NCI-H1930 (cell line): ENCODE data around the gene TECPR2.
"Not testable (repeated sequence)": the region's sequence is repeated elsewhere in the genome, so short reads cannot be mapped to it uniquely, and the experiment has no call there.

ENCODE experiments used
- DNase-seq, 2 experiments: peaks; one replicate each; lab custom pipeline; 2025; lab: John Stamatoyannopoulos, UW

TECPR2 gene

GRCh38 chr14:102333795-102334705 is 28.7 kb upstream of the TECPR2 start:
- DNase-seq = no peak

- DNase-seq = no peak
Measured at GRCh38 chr14:102335163-102335562, 27.6 kb upstream of the TECPR2 start.

- no peak for DNase-seq
Measured at GRCh38 chr14:102338724-102339123, 24.0 kb upstream of the TECPR2 start.

GRCh38 chr14:102341566-102341965 is 21.2 kb upstream of the TECPR2 start:
- no peak for DNase-seq

GRCh38 chr14:102342238-102342637 is 20.5 kb upstream of the TECPR2 start:
- no peak for DNase-seq

- no peak for DNase-seq
Measured at GRCh38 chr14:102344084-102344483, 18.7 kb upstream of the TECPR2 start.

GRCh38 chr14:102344485-102344884 is 18.3 kb upstream of the TECPR2 start:
- no peak for DNase-seq

- no peak for DNase-seq
Measured at GRCh38 chr14:102345232-102345631, 17.5 kb upstream of the TECPR2 start.

GRCh38 chr14:102346645-102347044 is 16.1 kb upstream of the TECPR2 start:
- DNase-seq = no peak

- no peak for DNase-seq
Measured at GRCh38 chr14:102348376-102348775, 14.4 kb upstream of the TECPR2 start.

- DNase-seq = no peak
Measured at GRCh38 chr14:102351023-102351422, 11.7 kb upstream of the TECPR2 start.

GRCh38 chr14:102351593-102351992 is 11.1 kb upstream of the TECPR2 start:
- DNase-seq = not testable (repeated sequence)

GRCh38 chr14:102352213-102352612 is 10.5 kb upstream of the TECPR2 start:
- no peak for DNase-seq

GRCh38 chr14:102353126-102353619 is 9.6 kb upstream of the TECPR2 start:
- no peak for DNase-seq

GRCh38 chr14:102356280-102356679 is 6.5 kb upstream of the TECPR2 start:
- no peak for DNase-seq

GRCh38 chr14:102359341-102359740 is 3.4 kb upstream of the TECPR2 start:
- DNase-seq = no peak

GRCh38 chr14:102360388-102360787 is 2.4 kb upstream of the TECPR2 start:
- DNase-seq = no peak

GRCh38 chr14:102362084-102362483 is 657 bp upstream of the TECPR2 start:
- no peak for DNase-seq

- DNase-seq = no peak
Measured at GRCh38 chr14:102363182-102363943, 622 bp downstream of the TECPR2 start.

- DNase-seq = no peak
Measured at GRCh38 chr14:102370305-102370809, 7.6 kb downstream of the TECPR2 start.

GRCh38 chr14:102371361-102371760 is 8.6 kb downstream of the TECPR2 start:
- no peak for DNase-seq

GRCh38 chr14:102373110-102373509 is 10.4 kb downstream of the TECPR2 start:
- no peak for DNase-seq

GRCh38 chr14:102374264-102374663 is 11.5 kb downstream of the TECPR2 start:
- DNase-seq = no peak
